Measurements from ENCODE around the gene TBCE.
A peak's percentile ranks its signal among the peaks of the same experiment; 100 is the strongest.

The TBCE gene

GRCh38 chr1:235411489-235412486 is 44.6 kb downstream of the TBCE start:
- DNase-seq = no peak

GRCh38 chr1:235415008-235415904 is 48.0 kb downstream of the TBCE start:
- peak; percentile 28 to 77 (median 30) for DNase-seq

GRCh38 chr1:235416662-235417049 is 49.4 kb downstream of the TBCE start:
- DNase-seq = no peak

- peak; percentile 10 to 70 (median 13) for DNase-seq
Measured at GRCh38 chr1:235417086-235417697, 50.0 kb downstream of the TBCE start.

GRCh38 chr1:235421751-235422150 is 54.5 kb downstream of the TBCE start:
- DNase-seq = no peak

GRCh38 chr1:235423214-235423652 is 56.0 kb downstream of the TBCE start:
- no peak for DNase-seq

GRCh38 chr1:235424092-235424491 is 56.9 kb downstream of the TBCE start:
- no peak for DNase-seq

GRCh38 chr1:235425357-235425756 is 58.1 kb downstream of the TBCE start:
- no peak for DNase-seq

- no peak for DNase-seq
Measured at GRCh38 chr1:235426143-235426542, 58.9 kb downstream of the TBCE start.

- no peak for DNase-seq
Measured at GRCh38 chr1:235426680-235427079, 59.5 kb downstream of the TBCE start.

- no peak for DNase-seq
Measured at GRCh38 chr1:235427447-235427846, 60.2 kb downstream of the TBCE start.

GRCh38 chr1:235429143-235429542 is 61.9 kb downstream of the TBCE start:
- DNase-seq = no peak

GRCh38 chr1:235430991-235431390 is 63.8 kb downstream of the TBCE start:
- no peak for DNase-seq

- DNase-seq = no peak
Measured at GRCh38 chr1:235434001-235434400, 66.8 kb downstream of the TBCE start.

- no peak for DNase-seq
Measured at GRCh38 chr1:235441159-235441685, 74.0 kb downstream of the TBCE start.

GRCh38 chr1:235442788-235443429 is 75.7 kb downstream of the TBCE start:
- no peak for DNase-seq

- no peak for DNase-seq
Measured at GRCh38 chr1:235448616-235449015, 81.4 kb downstream of the TBCE start.

- no peak for DNase-seq
Measured at GRCh38 chr1:235450433-235450832, 83.2 kb downstream of the TBCE start.

- no peak for DNase-seq
Measured at GRCh38 chr1:235450886-235451483, 83.8 kb downstream of the TBCE start.

- no peak for DNase-seq
Measured at GRCh38 chr1:235454021-235454420, 86.8 kb downstream of the TBCE start.

GRCh38 chr1:235455097-235455496 is 87.9 kb downstream of the TBCE start:
- no peak for DNase-seq

- peak in 1 of 3 experiments; percentile 43 for DNase-seq
Measured at GRCh38 chr1:235455823-235456222, 88.6 kb downstream of the TBCE start.

All from NCI-H1417 (cell line).